Hematopoietic multipotent progenitor cell treated with erythropoietin and hydrocortisone succinate and interleukin-3 and kit ligand, for 4 days (in vitro differentiated cells): ENCODE measurements around the gene KIAA0232.
A peak's percentile ranks its signal among the peaks of the same experiment; 100 is the strongest.
"Not testable (repeated sequence)": the region's sequence is repeated elsewhere in the genome, so short reads cannot be mapped to it uniquely, and the experiment has no call there.

Source experiments
- DNase-seq: peaks from one replicate; pipeline ENCODE4 v3.0.0-alpha.2; 2015

KIAA0232 gene

GRCh38 chr4:6815029-6815836 lies 32.7 kb downstream of the KIAA0232 start:
- no peak for DNase-seq

GRCh38 chr4:6819295-6819694 lies 36.8 kb downstream of the KIAA0232 start:
- peak; percentile 32 for DNase-seq

GRCh38 chr4:6820695-6821094 lies 38.2 kb downstream of the KIAA0232 start:
- no peak for DNase-seq

- no peak for DNase-seq
Observed at GRCh38 chr4:6824071-6824470, 41.5 kb downstream of the KIAA0232 start.

- DNase-seq, result no peak
Observed at GRCh38 chr4:6824772-6825402, 42.4 kb downstream of the KIAA0232 start.

- DNase-seq, result no peak
Observed at GRCh38 chr4:6825403-6825802, 42.9 kb downstream of the KIAA0232 start.

- peak; percentile 76 for DNase-seq
Observed at GRCh38 chr4:6826781-6827508, 44.4 kb downstream of the KIAA0232 start.

- no peak for DNase-seq
Observed at GRCh38 chr4:6829086-6829485, 46.6 kb downstream of the KIAA0232 start.

GRCh38 chr4:6834867-6835266 lies 52.3 kb downstream of the KIAA0232 start:
- no peak for DNase-seq

GRCh38 chr4:6835616-6836015 lies 53.1 kb downstream of the KIAA0232 start:
- not testable (repeated sequence) for DNase-seq

GRCh38 chr4:6837106-6837505 lies 54.6 kb downstream of the KIAA0232 start:
- not testable (repeated sequence) for DNase-seq

GRCh38 chr4:6839579-6839978 lies 57.1 kb downstream of the KIAA0232 start:
- DNase-seq, result no peak

- peak; percentile 57 for DNase-seq
Observed at GRCh38 chr4:6840062-6840976, 57.8 kb downstream of the KIAA0232 start.

GRCh38 chr4:6845027-6845426 lies 62.5 kb downstream of the KIAA0232 start:
- peak; percentile 47 for DNase-seq

GRCh38 chr4:6845574-6845973 lies 63.0 kb downstream of the KIAA0232 start:
- DNase-seq, result no peak

GRCh38 chr4:6847178-6847577 lies 64.7 kb downstream of the KIAA0232 start:
- DNase-seq, result no peak

GRCh38 chr4:6848717-6849305 lies 66.3 kb downstream of the KIAA0232 start:
- no peak for DNase-seq

- no peak for DNase-seq
Observed at GRCh38 chr4:6849691-6850090, 67.2 kb downstream of the KIAA0232 start.

GRCh38 chr4:6851431-6851830 lies 68.9 kb downstream of the KIAA0232 start:
- no peak for DNase-seq

GRCh38 chr4:6851962-6852361 lies 69.4 kb downstream of the KIAA0232 start:
- no peak for DNase-seq

- DNase-seq, result no peak
Observed at GRCh38 chr4:6852582-6852981, 70.1 kb downstream of the KIAA0232 start.

GRCh38 chr4:6854098-6854744 lies 71.7 kb downstream of the KIAA0232 start:
- peak; percentile 65 for DNase-seq
